H1 (cell line): ENCODE results near the gene CCS. TPM values are rescaled to one million over a fixed set of nuclear protein-coding genes. Genes with fewer than 3 reads are reported as not detected.

Experiments
- ATF3 ChIP-seq: IDR thresholded peaks from 2 replicates; pipeline ENCODE4 v1.6.1; 2011; ENCODE audit warnings: low read depth, mild to moderate bottlenecking, low read length; ENCODE audit not compliant: insufficient read depth
- BRCA1 ChIP-seq: IDR thresholded peaks from 2 replicates; pipeline ENCODE4 v1.6.1; 2012; ENCODE audit warnings: low read depth, low read length, improper control_type of control experiment
- CBX5 ChIP-seq: fragments of 300-800, 300-1000 bp; sonication (generic); IDR thresholded peaks from 2 replicates; pipeline ENCODE4 v1.7.1; 2016; ENCODE audit warnings: antibody characterized with exemption, low read length, low read depth
- CHD2 ChIP-seq: IDR thresholded peaks from 2 replicates; pipeline ENCODE4 v1.6.1; 2012; ENCODE audit warnings: low read length, improper control_type of control experiment
- CHD7 ChIP-seq: fragments of 300-600 bp; sonication (generic); IDR thresholded peaks from 2 replicates; pipeline ENCODE4 v1.7.1; 2012; ENCODE audit warnings: low read length, moderate library complexity, mild to moderate bottlenecking, inconsistent platforms; ENCODE audit not compliant: insufficient replicate concordance
- CREB1 ChIP-seq: IDR thresholded peaks from 2 replicates; pipeline ENCODE4 v1.6.1; 2012; ENCODE audit warnings: inconsistent platforms
- GTF2F1 ChIP-seq: IDR thresholded peaks from 2 replicates; pipeline ENCODE4 v1.6.1; 2012; ENCODE audit warnings: low read depth, low read length, improper control_type of control experiment, borderline replicate concordance
- HDAC6 ChIP-seq: IDR thresholded peaks from one replicate; pipeline ENCODE4 v1.7.1; 2012; ENCODE audit warnings: low read depth, mild to moderate bottlenecking, inconsistent platforms, low read length, moderate library complexity
- KDM5A ChIP-seq: fragments of 200-600 bp; IDR thresholded peaks from 2 replicates; pipeline ENCODE4 v1.7.1; 2012; ENCODE audit warnings: mild to moderate bottlenecking, low read length, inconsistent platforms, mixed read lengths
- NRF1 ChIP-seq: IDR thresholded peaks from 2 replicates; pipeline ENCODE4 v1.6.1; 2011; ENCODE audit warnings: mild to moderate bottlenecking, low read depth, low read length, improper control_type of control experiment
- SIRT6 ChIP-seq: IDR thresholded peaks from one replicate; pipeline ENCODE4 v1.7.1; 2012; ENCODE audit warnings: low read length, inconsistent platforms
- SP1 ChIP-seq: IDR thresholded peaks from 2 replicates; pipeline ENCODE4 v1.6.1; 2011; ENCODE audit warnings: low read depth, low read length
- polyA plus RNA-seq, 7 experiments: library from polyadenylated mRNA; depleted of rRNA in 3 of 7; stranded (reverse) in 5 of 7; unstranded in 2 of 7; fragments of >200 nt in 5 of 7; fragments of 200-250 nt in 2 of 7; gene quantifications; 1 replicate in 5 of 7; 2 replicates in 1 of 7; 4 replicates in 1 of 7; pipeline versions ENCODE4 v1.2.1 to v1.2.3, GENCODE V29; 2011 to 2013; ENCODE audit warnings: missing spikeins in 2 of 7, mixed read lengths in 2 of 7
- total RNA-seq: library from RNA; stranded (reverse); fragmentation: NEBNext Ultra II Directional; extraction: Animal tissue kit (Norgen Biotek cat#: 25700); gene quantifications from 2 replicates; pipeline ENCODE4 v1.2.1, GENCODE V29; 2021

Gene CCS
- total and polyA plus RNA-seq, 2 of the 8 experiments (the other 6 are each of a cell fraction or from before 2014, with no cell fraction given) = 37.1 to 37.7 TPM

- TF ChIP-seq CHD7 (no peak), GTF2F1 (no peak), SP1 (no peak), ATF3 (no peak), KDM5A (no peak), HDAC6 (no peak), CREB1 (peak; percentile 50; the same call in 1 of the 2 replicates), SIRT6 (no peak), CBX5 (no peak), BRCA1 (no peak), NRF1 (no peak), CHD2 (no peak)
Measured at GRCh38 chr11:66579017-66579606, 13.9 kb upstream of the CCS start (continued).
